GM21447 (cell line): ENCODE measurements around the gene LAMA3.

Experiments used
- ATAC-seq: cut with Tn5 transposase; IDR thresholded peaks from one replicate; pipeline ENCODE4 v1.9.1; 2021; ENCODE audit not compliant: unreplicated experiment

Gene LAMA3

DNA sequence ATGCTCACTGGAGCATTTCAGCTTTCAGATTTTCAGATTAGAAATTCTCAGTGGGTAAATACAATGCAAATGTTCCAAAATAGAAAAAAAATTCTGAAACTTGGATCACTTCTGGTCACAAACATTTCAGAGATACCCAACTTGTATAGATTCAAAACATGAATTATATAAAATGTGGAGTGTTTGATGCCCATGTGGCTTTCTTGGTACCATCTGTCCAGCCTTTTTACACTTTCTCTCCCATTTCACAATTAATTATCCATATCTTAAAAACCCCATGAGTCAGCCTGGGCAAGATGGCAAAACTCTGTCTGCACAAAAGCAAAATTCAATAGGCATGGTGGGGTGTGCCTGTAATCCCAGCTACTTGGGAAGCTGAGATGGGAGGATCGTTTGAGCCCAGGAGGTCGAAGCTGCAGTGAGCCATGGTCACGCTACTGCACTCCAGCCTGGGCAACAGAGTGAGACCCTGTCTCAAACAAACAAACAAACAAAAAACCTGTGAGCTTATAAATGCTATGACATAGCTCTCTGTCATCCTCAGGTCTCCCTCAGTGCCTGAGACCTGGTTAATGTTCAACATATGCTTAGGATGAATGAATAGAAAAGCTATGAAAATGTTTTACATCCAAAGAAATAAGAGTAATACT is 179.0 kb downstream of the LAMA3 start:
- no peak for ATAC-seq

DNA sequence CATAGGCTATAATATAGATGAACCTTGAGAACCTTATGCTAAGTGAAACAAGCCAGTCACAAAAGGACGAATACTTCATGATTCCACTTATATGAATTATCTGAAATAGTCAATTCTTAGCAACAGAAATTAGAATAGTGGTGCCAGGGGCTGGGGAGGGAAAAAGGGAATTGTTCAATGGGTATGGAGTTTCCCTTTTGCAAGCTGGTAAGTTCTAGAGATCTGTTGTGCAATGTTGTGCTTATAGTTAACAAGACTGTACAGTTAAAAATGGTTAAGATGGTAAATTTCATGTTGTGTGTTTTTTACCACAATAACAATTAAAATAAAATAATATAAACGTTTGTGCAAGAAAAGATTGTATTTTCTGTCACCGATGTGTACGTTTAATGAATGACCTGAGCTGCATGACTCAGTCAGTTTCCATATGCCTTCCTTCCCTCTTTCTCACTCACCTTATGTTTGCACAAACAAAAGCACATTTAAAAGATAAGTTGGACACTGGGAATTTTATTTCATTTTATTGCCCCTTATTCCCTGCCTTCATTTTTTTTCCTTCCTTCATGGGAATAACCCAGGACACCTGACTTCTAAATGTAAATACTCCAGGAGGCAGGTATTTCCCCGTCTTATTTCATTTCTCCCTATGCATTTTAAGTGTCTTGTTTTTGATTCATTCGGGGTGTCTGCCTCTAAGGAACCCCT is 181.6 kb downstream of the LAMA3 start:
- no peak for ATAC-seq

DNA sequence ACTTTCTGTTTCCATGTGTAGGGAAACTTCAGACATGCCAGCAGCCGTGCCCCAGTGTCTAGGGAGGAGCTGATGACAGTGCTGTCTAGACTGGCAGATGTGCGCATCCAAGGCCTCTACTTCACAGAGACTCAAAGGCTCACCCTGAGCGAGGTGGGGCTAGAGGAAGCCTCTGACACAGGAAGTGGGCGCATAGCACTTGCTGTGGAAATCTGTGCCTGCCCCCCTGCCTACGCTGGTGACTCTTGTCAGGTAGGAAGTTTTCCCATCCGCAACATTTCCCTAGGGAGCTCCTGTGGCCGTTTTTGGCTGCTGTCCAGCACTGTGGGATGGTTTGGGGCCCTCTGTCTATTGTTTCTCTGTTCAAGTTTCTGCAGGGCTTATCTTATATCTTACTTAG is 182.2 kb downstream of the LAMA3 start:
- peak; percentile 91 for ATAC-seq

DNA sequence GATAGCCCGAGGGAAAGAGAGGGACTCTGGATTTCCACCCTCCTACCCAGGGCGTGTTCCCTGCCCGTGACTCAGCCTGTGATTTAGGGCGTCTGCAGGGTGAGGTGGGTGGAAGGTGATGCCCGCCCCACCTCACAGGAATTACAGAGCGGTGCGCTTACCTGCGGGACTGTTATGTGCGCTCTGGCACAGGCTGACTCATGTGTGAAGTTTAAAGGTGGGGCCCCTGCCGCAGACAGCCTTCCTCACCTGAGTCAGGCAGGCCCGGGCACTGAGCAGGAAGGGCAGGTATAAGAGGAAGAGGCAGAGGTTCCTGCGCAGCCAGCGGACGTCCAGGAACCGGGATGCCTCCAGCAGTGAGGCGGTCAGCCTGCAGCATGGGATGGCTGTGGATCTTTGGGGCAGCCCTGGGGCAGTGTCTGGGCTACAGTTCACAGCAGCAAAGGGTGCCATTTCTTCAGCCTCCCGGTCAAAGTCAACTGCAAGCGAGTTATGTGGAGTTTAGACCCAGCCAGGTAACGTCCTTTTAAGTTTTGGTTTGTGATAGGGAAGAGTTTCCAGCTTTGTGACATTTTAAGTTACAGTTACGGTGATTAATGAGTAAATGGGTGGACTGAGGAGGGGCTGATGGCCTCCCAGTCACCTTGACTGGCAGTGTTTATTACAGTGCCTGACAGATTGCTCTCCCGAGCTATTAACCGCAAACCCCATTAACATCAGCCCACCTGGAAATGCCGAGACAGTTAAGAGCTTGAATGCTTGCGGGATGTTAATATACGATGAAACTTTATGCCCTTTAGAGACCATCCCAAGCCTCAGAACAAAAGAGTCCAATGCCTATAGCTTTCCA is 183.7 kb downstream of the LAMA3 start:
- no peak for ATAC-seq

DNA sequence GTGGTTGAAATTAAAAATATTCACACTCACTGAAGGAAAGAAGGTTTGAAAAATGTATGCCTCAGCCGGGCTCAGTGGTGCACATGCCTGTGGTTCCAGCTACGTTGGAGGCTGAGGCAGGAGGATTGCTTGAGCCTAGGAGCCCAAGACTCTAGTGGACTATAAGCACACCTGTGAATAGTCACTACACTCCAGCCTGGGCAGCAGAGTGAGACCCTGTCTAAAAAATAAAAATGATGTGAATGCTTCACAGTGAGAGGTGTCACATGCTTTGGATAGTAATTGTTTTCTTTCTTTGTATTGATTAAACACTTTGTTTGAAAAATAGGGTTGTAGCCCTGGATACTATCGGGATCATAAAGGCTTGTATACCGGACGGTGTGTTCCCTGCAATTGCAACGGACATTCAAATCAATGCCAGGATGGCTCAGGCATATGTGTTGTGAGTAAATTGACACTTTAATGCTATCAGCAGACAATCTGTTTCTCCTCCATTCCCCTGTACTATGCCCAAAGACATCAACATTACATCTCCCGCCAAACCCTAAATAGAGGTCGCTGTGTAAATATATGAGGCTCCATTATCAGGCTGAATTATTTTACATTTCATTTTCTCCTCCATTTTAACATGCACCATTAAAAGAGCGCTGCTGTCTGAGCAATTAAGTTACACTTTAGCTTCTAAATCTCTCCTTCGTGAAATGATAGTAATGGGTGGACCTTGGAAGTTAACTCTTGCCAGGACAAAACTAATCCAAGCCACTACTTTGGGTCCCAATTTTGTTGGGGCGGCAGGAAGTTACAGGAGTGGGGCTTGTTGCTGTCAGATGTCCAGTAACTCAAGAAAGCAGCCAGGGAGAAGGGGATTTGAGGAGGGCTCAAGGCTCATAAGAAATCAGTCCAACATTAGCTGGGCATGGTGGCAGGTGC is 187.0 kb downstream of the LAMA3 start:
- no peak for ATAC-seq

DNA sequence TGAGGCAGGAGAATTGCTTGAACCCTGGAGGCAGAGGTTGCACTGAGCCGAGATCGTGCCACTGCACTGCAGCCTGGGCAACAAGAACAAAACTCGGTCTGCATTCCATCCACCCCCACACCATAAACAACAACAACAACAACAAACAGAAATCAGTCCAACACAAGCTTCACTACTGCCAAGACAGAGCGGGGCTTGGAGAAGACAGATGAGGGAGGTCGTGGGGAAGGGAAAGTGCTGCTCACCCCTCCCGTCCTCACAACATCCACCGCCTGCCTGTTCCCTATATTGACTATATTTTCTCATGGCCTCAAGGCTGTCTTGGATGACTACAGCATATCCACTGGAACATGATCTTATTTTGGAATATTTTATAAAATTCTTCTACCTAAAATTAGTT is 187.7 kb downstream of the LAMA3 start:
- ATAC-seq: no peak

DNA sequence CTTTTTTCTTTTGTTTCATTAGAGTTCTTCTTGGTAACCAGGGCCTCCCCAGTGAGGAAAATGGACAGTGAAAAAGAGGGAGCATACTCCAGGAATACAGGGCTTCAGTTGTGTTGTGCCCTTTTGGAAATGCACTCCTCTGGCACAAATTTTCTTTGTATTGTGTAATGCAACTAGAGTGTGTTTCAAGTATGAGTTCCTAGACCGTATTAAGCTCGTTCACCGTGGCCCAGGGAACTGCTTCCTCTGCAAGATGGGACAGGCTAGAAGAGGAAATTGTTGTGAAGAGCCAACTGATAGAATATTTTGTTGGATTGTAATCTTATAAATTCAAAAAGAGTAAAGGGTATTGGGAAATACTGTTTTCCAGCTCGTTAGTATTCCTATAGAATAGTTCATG is 188.1 kb downstream of the LAMA3 start:
- ATAC-seq: no peak

DNA sequence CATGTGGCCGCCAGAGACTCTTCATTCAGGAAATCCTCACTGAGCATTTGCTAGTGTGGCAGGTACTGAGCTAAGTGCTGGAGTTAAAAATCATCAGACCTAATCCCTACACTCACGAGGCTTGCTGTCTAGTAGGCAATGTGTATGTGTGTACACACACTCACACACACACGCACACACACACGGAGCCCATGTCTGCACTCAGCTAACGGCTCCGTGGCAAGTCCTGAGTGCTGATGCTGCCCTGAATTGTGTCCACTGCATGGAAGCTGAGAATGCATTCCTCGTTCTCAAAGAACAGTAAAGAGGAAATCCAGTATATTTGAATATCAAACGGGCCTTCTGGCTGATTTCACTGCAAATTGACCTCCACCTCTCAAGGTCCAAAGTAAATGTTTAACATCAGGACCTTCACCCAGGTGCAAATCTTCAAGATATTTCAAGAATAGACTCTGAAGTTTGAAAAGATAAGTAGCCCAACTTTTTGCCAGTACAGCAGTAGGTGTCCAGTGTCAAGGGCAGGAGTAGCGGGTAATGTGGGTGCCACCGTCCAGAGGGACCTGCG is 189.2 kb downstream of the LAMA3 start:
- ATAC-seq: no peak

DNA sequence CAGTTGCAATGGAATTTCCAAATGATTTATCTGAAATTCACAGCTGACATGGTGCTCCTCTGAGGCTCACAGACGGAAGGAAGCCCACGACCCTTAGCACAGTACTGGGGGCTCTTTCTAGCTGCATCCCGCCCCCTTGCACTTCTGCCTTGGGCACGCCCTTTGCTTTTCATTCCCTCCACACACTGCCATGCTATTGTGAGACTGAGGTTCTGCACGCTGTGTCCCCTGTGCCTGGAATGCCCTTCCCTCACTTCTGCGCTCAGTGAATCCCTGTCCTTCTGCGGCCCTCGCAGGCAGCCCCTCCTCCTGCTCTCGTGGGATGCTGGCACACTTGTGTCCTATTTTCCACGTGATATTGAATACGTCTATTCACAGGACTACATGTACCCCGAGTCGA is 189.9 kb downstream of the LAMA3 start:
- no peak for ATAC-seq

DNA sequence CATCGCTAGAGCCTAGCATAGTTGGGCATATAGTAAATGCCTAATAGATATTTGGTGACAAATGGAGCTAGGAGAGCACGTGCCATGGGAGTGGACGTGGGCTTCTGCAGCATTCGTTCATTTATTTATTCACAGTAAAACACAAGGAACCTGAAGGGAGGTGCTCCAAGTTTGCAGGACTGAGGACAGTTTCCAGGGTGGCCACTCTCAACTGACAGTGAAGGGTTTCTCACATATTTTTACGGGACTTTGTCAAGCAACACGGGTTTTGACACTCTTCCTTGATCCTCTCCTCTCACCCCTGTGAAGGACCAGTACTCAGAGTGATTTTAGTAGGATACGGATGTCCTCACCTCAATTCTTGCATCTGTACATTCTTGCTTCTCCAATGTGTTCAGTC is 190.3 kb downstream of the LAMA3 start:
- no peak for ATAC-seq

DNA sequence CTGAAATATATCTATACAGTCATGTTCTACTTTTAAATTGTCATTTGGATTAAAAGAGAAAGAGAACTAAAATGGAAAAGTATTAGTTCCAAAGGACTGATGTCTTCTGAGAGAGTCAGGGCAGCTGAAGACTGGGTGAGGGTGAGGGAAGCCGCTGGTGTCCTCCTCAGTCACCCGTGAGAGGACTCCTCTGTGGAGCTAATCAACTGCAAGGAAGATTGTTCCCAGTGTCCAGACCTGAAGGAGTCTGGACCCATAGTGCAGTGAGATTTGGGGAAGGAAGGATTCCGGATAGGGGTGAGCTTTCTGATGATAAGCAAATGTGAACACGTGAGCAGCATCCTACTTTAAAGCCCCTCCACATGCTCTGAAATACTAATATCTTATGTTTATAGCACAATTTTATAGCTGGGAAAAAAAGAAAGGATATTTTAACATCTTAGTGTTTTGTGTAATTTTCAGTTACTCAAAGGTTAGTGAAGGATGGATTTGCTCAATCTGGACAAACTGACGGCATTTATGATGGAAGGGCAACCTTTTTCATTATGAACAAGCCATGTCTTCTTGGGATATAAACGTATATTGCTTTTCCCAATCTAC is 190.8 kb downstream of the LAMA3 start:
- ATAC-seq: no peak

DNA sequence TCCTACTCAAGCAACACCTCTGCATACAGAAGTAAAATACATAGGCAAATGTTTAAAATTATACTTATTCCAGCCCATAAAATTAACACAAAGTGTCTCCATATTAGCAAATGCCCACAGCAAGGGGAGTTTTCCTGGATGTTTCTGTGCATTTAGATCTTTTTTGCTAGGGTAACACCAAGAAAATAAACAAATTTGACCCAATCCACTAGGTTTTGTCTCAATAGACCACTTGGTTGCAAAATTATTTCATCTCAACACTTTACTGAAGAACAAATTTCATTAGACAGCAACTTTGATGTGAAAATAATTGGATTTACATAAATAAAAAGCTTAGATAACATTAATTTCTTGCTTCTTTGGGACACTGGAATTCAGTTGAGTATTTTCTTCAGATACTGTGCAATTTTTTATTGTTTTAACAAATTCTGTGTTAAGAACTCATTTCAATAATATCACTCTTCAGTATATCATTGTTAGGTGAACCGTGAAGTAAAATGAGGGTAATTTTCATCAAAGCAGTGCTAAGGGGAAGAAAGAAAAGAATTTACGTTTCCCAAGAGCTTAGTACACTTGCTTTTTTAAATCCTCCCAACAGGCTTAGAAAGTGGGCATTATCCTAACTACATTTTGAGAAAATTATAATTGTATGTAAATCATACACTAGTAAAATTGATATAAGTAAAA is 191.8 kb downstream of the LAMA3 start:
- ATAC-seq: no peak

DNA sequence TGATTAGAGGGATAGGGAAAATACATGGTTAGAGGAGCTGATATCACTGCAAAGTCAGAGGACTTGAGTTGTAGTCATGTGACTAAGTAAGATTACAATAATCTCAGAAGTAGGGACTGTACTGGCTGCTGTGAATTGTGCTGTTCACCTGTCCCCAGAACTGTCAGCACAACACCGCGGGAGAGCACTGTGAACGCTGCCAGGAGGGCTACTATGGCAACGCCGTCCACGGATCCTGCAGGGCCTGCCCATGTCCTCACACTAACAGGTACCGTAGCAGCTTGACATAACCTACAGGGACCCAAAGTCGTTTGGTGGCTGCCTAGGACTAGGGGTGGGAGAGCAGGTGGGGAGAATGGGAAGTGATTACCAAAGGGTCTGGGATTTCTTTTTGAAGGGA is 192.5 kb downstream of the LAMA3 start:
- no peak for ATAC-seq

DNA sequence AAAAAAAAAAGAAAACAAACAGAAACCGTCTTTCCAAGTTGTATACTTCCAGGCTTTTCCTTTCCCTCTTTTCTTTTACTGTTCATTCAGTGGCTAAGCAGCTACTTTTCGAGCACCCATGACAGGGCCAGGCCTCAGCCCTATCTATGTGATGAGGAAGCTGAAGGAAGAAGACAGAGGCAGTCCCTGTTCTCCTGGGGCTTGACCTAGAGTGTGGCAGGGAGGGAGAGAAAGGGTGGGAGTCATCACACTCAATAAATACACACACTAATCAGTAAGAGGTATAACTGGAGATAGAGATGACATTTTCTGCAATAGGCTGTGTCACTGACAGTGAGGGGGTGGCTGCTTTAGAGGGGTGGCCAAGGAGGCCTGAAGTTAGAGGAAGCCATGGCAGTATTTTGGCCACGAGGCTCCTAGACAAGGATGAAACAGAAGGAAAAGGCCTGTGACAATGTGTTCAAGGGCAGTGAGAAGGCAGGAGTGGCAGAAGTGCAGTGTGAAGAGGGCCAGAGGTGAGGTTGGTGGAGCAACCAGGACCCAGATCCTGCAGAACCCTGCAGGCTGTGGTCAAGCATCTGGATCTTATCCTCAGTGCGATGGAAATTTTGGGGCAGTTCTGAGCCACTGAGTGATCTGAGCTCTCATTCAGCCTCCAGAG is 193.5 kb downstream of the LAMA3 start:
- no peak for ATAC-seq

DNA sequence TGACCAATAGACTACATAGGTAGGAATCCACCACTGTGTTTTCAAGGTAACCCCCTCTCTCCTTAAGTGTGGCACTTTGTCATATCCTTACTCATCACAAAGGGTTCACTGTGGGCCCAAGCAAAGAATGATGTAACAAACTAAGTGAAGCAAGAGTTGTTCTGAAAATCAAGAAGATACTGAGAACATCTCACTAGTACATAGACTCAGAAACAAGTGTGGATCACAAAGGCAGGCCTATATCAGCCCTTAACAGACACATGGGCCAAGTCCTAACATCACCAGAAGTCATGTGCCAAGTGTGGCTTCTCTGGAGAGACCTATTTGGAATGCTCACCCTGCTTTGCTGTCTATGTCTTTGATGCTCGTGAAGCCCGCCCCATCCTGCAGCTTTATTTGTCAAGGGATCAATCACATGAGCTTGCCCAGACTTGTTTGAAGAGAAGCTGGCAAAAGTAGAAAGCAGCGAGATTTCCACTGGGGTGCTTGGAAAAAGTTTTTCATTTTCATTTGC is 194.1 kb downstream of the LAMA3 start:
- no peak for ATAC-seq

DNA sequence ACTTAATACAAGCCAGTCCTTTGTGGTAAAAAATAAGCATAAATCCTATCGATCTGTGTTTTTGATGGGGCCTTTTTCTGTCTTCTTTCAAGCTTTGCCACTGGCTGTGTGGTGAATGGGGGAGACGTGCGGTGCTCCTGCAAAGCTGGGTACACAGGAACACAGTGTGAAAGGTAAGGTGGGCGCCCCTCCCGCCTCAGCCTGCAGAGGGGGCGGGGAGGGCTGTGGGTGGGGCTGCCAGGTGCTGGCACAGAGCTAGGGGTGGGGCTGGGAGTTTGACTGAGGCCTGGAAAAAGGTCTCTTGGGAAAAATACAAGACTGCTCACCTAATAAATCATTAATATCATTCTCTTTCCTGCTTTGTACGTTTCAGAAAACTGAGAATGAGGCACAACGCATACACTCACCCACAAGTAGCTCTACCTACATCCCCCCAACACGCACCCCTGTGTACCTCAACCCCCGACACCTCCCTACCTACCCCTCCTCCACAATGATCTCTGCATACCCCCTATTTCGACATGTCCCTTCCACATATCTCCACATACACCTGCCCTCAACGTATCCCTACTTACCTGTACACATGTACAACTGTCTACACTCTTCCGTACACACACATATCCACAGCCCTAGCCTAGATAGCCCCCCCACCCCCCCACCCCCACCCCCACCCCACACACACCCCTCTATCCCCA is 195.6 kb downstream of the LAMA3 start:
- no peak for ATAC-seq

DNA sequence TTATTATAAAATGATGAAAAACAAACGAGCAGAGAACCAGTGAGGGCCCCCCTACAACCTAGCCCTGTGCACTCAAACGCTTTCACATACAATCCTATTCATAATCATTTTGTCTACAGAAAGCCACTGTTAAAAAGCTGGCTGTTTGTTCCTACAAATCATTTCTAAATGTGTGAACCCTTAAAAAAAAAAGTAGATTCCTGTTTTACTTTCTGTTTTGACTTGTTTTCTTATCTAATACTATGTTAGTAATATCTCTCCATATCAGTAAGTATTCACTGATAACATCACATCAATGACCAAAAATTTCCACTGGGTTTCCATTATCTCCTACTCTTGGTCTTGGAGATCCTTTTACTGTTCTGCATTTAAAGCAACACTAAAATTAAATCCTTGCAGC is 196.5 kb downstream of the LAMA3 start:
- no peak for ATAC-seq

DNA sequence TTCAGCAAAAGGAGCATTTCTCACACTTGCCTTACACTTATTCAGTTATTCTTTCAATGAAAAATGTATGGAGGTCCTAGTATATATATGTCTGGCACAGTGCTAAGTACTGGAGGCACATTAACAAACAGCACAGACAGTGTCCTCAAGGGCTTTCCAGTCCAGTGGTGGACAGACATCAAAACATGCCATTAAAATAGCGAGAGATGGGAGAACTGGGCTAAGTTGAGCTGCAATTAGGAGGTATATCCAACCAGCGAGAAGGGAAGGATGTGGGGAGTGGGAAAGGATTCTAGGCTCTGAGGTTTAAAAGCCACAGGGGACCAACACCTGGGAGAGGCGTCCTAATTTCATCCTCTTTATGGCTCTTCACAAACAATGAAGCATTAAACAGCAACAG is 197.8 kb downstream of the LAMA3 start:
- ATAC-seq: no peak
